GM19099 (cell line): ENCODE results near the gene C2CD4D.

ENCODE experiments used
- POLR2A ChIP-seq: IDR thresholded peaks from 3 replicates; pipeline ENCODE4 v1.6.1; 2011; ENCODE audit warnings: low read depth; ENCODE audit not compliant: insufficient read length; ENCODE audit errors: extremely low read depth

The C2CD4D gene

GRCh38 chr1:151840421-151840820, 801 bp upstream of the C2CD4D start:
- no peak for TF ChIP-seq POLR2A

DNA sequence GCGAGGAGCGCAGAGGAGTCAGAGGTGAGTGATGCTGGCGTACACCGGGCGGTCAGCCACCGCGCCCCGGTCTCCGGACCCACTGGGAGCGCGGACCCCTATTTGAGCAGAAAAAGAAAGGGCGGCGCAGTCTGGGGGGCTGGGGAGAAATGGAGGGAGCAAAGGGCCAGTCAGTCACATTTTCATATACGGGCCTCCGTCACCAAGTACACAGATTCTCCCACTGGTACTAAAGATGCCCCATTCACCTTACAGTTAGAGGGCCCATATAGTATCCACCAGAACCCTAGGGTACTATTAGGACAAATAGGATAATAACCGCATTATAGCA, 573 bp downstream of the C2CD4D start:
- no peak for TF ChIP-seq POLR2A

- TF ChIP-seq POLR2A = no peak
Observed at GRCh38 chr1:151838222-151839081, 1.2 kb downstream of the C2CD4D start.

- TF ChIP-seq POLR2A = no peak
Observed at GRCh38 chr1:151837884-151838221, 1.8 kb downstream of the C2CD4D start.

- no peak for TF ChIP-seq POLR2A
Observed at GRCh38 chr1:151837197-151837596, 2.4 kb downstream of the C2CD4D start.

DNA sequence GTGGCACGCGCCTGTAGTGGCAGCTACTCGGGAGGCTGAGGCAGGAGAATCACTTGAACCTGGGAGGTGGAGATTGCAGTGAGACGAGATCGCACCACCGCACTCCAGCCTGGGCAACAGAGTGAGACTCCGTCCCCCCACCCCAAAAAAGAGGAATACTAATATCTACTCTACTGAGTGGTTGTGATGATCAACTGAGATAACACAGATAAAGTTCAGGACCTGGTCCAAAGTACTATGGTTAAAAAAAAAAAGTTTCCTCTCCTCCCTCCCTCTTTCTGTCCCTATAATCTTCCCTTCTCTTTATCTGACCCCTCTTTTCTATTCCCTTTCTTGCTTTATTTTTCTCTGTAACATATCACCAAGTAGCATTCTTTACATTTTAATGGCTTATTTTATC, 4.0 kb downstream of the C2CD4D start:
- TF ChIP-seq POLR2A = no peak

DNA sequence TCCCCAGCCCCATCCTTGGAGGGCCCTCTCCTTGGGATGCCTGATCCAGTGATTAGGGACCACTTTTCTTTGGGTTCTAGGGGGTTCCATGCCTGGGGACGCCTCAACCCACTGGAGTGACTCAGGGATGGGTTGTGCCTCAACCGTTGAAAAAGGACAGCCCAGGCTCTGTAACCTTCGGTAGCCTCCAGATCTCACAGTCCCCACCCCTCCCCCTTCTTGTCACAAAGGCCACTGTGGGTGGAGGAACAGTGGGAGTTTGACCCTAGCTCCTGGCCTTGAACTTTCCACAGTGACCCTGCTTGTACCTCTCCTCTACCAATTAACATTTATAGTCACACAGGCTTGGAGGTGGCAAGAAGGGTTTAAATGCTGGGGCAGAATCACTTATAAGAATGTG, 5.4 kb downstream of the C2CD4D start:
- no peak for TF ChIP-seq POLR2A

DNA sequence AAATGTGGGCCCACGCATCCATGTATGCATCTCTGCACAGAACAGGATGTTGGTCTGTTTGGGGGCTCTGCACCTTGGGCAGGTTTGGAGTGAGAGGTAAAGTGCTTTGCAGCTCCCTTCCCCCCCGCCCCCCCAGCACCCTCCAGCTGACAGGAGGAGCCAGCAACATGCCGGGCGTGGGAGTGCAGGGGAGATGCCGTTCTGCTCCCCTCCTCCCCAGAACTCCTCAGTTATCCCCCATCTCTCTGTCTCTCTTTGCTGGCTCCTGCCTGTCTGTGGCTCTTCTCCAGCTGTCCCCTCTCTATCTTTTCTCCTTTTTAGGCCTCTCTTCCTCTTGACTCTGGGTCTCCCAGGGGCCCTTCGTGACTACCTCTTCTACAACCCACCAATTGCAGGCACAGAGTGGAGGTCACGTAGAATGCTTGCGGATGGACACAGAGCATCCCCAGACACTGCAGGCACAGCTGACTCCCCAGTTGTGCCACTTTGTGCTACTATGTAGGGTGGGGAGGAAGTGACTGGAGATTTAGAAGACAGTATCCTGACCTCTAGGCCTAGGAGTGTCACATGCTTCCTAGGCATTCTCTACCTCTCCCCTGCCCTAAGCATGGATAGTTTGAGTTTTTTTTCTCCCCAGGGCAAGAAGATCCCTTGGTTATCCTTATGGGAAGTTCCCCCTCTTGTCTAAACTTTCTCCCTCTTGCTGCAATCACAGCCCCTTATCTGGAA, 6.3 kb downstream of the C2CD4D start:
- no peak for TF ChIP-seq POLR2A

GRCh38 chr1:151832318-151832980, 7.2 kb downstream of the C2CD4D start:
- no peak for TF ChIP-seq POLR2A

DNA sequence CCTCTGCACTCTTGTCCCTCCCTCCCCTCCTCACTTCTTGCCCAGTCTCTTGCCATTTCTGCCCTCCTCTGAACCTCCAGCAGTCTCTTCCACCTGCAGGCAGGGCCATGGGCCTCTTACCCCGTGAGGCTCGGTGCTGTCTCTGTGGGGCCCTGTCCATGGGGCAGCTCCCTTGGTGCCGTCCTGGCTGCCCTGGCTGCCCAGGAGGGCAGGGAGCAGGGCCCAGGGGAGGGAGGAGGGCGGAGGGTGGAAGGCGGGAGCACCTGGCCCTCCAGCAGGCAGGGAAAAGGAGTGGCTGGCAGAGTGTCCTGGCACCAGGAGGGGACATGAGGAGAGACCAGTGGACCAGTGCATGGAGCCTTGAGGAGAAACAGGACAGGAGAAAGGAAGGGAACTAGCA, 8.0 kb downstream of the C2CD4D start, which contains the start of gene RORC:
Gene RORC, minus strand, starts transcription at position 198 of the 400 bp plus-strand sequence. Its CDS starts 38 bp downstream, at position 160.
- TF ChIP-seq POLR2A = no peak

DNA sequence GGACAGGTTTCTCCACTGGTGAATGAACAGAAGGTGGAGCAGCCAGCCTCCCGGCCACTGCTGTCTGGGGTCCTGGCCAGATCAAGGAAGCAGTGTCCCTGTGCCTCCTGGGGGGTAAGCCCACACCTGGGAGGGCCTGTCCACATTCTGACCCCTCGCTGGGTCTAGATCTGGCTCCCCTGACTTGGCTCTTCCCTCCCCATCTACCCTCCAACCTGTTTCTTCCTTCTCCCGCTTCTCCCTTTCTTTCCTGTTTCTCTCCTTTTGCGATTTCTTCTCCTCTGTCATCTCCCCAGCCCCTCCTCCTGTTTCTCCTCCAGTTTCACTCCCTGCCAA, 8.4 kb downstream of the C2CD4D start:
- TF ChIP-seq POLR2A = no peak

- no peak for TF ChIP-seq POLR2A
Observed at GRCh38 chr1:151830055-151830454, 9.6 kb downstream of the C2CD4D start.

GRCh38 chr1:151829352-151830046, 10.1 kb downstream of the C2CD4D start:
- no peak for TF ChIP-seq POLR2A

DNA sequence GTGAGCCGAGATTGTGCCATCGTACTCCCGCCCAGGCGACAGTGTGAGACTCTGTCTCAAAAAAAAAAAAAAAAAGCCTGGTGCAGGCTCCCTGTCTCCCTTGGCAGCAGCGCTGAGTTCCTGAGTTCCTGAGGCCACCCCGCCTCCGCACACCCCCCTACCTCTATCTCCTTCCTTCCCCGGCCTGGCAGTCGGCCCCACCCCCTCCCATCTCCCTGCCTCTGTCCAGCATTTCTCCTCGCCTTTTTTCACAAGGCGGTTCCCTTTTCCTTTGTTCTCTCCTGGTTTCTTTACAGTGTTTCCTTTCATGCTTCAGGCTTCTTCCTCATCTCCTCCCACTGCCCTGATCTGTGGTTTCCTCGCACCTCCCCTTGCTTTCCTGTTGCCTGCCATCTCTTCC, 10.7 kb downstream of the C2CD4D start:
- TF ChIP-seq POLR2A = no peak

GRCh38 chr1:151827853-151828252, 11.8 kb downstream of the C2CD4D start:
- TF ChIP-seq POLR2A = no peak
